Natural killer cell (primary cell): ENCODE measurements around the gene KCNC1. TPM values are rescaled to one million over a fixed set of nuclear protein-coding genes. Genes with fewer than 3 reads are reported as not detected.

Experiments
- ATAC-seq, 3 donors: fragments of 150-1000 bp in 2 of 3; fragments of 200-7000 bp in 1 of 3; cut with Tn5 transposase; 1 replicate in 1 of 3; 2 replicates in 2 of 3; pipeline ENCODE4 v1.10.0; 2021; ENCODE audit warnings: mild to moderate bottlenecking in 2 of 3, moderate library complexity in 2 of 3
- DNase-seq, 2 donors: peaks; one replicate each; pipeline versions ENCODE4 v3.0.0 to v3.0.0-alpha.2; 2013 to 2021; ENCODE audit warnings: mixed read lengths in 1 of 2
- H3K27ac ChIP-seq: one replicate; pipeline ENCODE4 v1.5.1; 2013; ENCODE audit warnings: mild to moderate bottlenecking, low read length
- H3K27me3 ChIP-seq: one replicate; pipeline ENCODE4 v1.6.1; 2013; ENCODE audit warnings: low read length; ENCODE audit not compliant: control insufficient read depth, insufficient read depth
- H3K36me3 ChIP-seq: one replicate; pipeline ENCODE4 v1.6.1; 2013; ENCODE audit warnings: low read length; ENCODE audit not compliant: control insufficient read depth, insufficient read depth
- H3K4me1 ChIP-seq: one replicate; pipeline ENCODE4 v1.6.1; 2013; ENCODE audit warnings: low read length; ENCODE audit not compliant: control insufficient read depth, insufficient read depth
- H3K4me3 ChIP-seq: one replicate; pipeline ENCODE4 v1.5.1; 2013; ENCODE audit warnings: low read length
- H3K9me3 ChIP-seq: one replicate; pipeline ENCODE4 v1.6.1; 2013; ENCODE audit warnings: low read length; ENCODE audit not compliant: control insufficient read depth, insufficient read depth
- H3K27ac Mint-ChIP-seq, 2 donors: one replicate each; pipeline ENCODE4 v1.8.0; 2022; ENCODE audit warnings: mild to moderate bottlenecking in 2 of 2, mixed read lengths in 2 of 2, moderate library complexity in 1 of 2
- H3K27me3 Mint-ChIP-seq, 2 donors: one replicate each; pipeline ENCODE4 v1.8.0; 2022; ENCODE audit warnings: low read depth in 2 of 2, mixed read lengths in 2 of 2
- H3K36me3 Mint-ChIP-seq: one replicate; pipeline ENCODE4 v1.8.0; 2022; ENCODE audit warnings: mixed read lengths
- H3K4me1 Mint-ChIP-seq, 2 donors: one replicate each; pipeline ENCODE4 v1.8.0; 2022; ENCODE audit warnings: mixed read lengths in 2 of 2
- H3K4me3 Mint-ChIP-seq: one replicate; pipeline ENCODE4 v1.8.0; 2022; ENCODE audit warnings: mild to moderate bottlenecking, moderate library complexity, mixed read lengths
- H3K9me3 Mint-ChIP-seq, 2 donors: one replicate each; pipeline ENCODE4 v1.8.0; 2022; ENCODE audit warnings: mixed read lengths in 2 of 2
- WGBS: methylation state at CpG from one replicate; pipeline ENCODE4 v1.1.7; 2013; ENCODE audit warnings: missing lambda C conversion rate; ENCODE audit not compliant: insufficient coverage; 5-methylcytosine and 5-hydroxymethylcytosine counted together
- intact Hi-C: fragments of 100-400 bp; cut with micrococcal nuclease; formaldehyde crosslinking; loops from one replicate; pipeline ENCODE4 v1.14.2; 2022
- total RNA-seq, 4 donors: library from RNA; stranded (reverse); fragments of 120-200 nt in 1 of 4; gene quantifications; one replicate each; pipeline versions ENCODE4 v1.2.3 to v1.2.4, GENCODE V29; 2013 to 2022
- TF ChIP-seq, protein P1 (sequence below): fragments of 200-600 bp; IDR thresholded peaks from one replicate; pipeline ENCODE4 v1.8.0; 2022; ENCODE audit warnings: antibody characterized with exemption

Gene KCNC1
- total RNA-seq, 3 donors from 2014 or later (not counting 1 experiment from before 2014, with no cell fraction given), result not detected

DNA sequence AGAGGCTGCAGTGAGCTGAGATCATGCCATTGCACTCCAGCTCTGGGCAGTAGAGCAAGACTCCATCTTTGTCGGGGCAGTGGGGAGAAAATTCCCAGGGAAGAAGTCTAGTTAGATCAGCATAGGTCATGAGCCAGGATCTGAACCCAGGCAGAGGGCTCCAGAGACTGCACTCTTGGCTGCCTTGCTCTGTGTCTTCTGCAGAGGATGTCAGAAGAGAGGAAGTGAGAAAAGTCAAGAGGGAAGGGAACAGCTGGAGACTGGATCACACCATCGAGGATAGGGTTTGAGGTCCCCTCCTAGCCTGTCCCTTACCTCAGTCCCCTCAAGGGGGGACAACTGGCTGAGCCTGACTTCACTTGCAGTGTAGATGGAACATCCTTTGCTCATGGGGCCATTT, 9.4 kb upstream of the KCNC1 start:
- peaks cover 7% of the 10 kb centered on the region for H3K27me3 ChIP-seq

GRCh38 chr11:17730137-17730536, 4.4 kb upstream of the KCNC1 start:
- peaks cover 0 to 5% of the 10 kb centered on the region in 2 donors for H3K4me1 Mint-ChIP-seq
- no peak for ATAC-seq
- peaks cover 48 to 54% of the 10 kb centered on the region in 2 donors for H3K27me3 Mint-ChIP-seq
- no peaks in the 10 kb centered on the region for H3K36me3 Mint-ChIP-seq
- peaks cover 9% of the 10 kb centered on the region for H3K27me3 ChIP-seq
- no peak overlapping the region for H3K27ac Mint-ChIP-seq
- DNase-seq, result no peak
- 62% methylated on average over 2 of the region's 2 CpGs for WGBS
- H3K9me3 Mint-ChIP-seq, result no peaks in the 10 kb centered on the region
- no peak overlapping the region for H3K4me3 Mint-ChIP-seq
- TF ChIP-seq, protein P1, sequence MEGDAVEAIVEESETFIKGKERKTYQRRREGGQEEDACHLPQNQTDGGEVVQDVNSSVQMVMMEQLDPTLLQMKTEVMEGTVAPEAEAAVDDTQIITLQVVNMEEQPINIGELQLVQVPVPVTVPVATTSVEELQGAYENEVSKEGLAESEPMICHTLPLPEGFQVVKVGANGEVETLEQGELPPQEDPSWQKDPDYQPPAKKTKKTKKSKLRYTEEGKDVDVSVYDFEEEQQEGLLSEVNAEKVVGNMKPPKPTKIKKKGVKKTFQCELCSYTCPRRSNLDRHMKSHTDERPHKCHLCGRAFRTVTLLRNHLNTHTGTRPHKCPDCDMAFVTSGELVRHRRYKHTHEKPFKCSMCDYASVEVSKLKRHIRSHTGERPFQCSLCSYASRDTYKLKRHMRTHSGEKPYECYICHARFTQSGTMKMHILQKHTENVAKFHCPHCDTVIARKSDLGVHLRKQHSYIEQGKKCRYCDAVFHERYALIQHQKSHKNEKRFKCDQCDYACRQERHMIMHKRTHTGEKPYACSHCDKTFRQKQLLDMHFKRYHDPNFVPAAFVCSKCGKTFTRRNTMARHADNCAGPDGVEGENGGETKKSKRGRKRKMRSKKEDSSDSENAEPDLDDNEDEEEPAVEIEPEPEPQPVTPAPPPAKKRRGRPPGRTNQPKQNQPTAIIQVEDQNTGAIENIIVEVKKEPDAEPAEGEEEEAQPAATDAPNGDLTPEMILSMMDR, result no peak
- H3K9me3 ChIP-seq, result no peaks in the 10 kb centered on the region
- intact Hi-C loops, result no loop called here
- no peak overlapping the region for H3K4me3 ChIP-seq
- H3K36me3 ChIP-seq, result no peaks in the 10 kb centered on the region
- no peaks in the 10 kb centered on the region for H3K4me1 ChIP-seq
- H3K27ac ChIP-seq, result no peak overlapping the region

More for the DNA sequence above, 9.4 kb upstream of the KCNC1 start:
- TF ChIP-seq, protein P1, result no peak
- Histone ChIP-seq H3K27ac (no peak overlapping the region), H3K4me3 (no peak overlapping the region), H3K4me1 (no peaks in the 10 kb centered on the region), H3K9me3 (no peaks in the 10 kb centered on the region), H3K36me3 (no peaks in the 10 kb centered on the region)
- ATAC-seq, result no peak
- H3K4me3 Mint-ChIP-seq, result no peak overlapping the region
- H3K27ac Mint-ChIP-seq, result no peak overlapping the region
- H3K27me3 Mint-ChIP-seq, result peaks cover 39 to 45% of the 10 kb centered on the region in 2 donors
- DNase-seq, result no peak
- no peaks in the 10 kb centered on the region for H3K9me3 Mint-ChIP-seq
- H3K36me3 Mint-ChIP-seq, result no peaks in the 10 kb centered on the region
- intact Hi-C loops, result no loop called here
- no peaks in the 10 kb centered on the region for H3K4me1 Mint-ChIP-seq
- 67% methylated on average over 2 of the region's 2 CpGs for WGBS

- H3K36me3 ChIP-seq, result no peaks in the 10 kb centered on the region
- peak; percentile 45 to 62 for DNase-seq
- H3K9me3 Mint-ChIP-seq, result no peaks in the 10 kb centered on the region
- H3K27me3 ChIP-seq, result peaks cover 9% of the 10 kb centered on the region
- no peak overlapping the region for H3K27ac ChIP-seq
- WGBS, result 20% methylated on average over 9 of the region's 9 CpGs
- H3K9me3 ChIP-seq, result no peaks in the 10 kb centered on the region
- peak; percentile 69 to 79 (median 77) for ATAC-seq
- no peaks in the 10 kb centered on the region for H3K36me3 Mint-ChIP-seq
- peaks cover 0 to 5% of the 10 kb centered on the region in 2 donors for H3K4me1 Mint-ChIP-seq
- TF ChIP-seq, protein P1, result peak; percentile 62
- no peak overlapping the region for H3K4me3 ChIP-seq
- H3K27me3 Mint-ChIP-seq, result peaks cover 48 to 54% of the 10 kb centered on the region in 2 donors
- no peak overlapping the region for H3K4me3 Mint-ChIP-seq
- no peak overlapping the region for H3K27ac Mint-ChIP-seq
- no peaks in the 10 kb centered on the region for H3K4me1 ChIP-seq
- intact Hi-C loops, result loop anchor here (1.0 kb wide), 1 partner anchor 248 kb away; no protein-coding TSS in a partner anchor
Observed at GRCh38 chr11:17730608-17731462, 3.7 kb upstream of the KCNC1 start.
